ENCODE measurements around the gene SEMA3D. TPM values are rescaled to one million over a fixed set of nuclear protein-coding genes. Genes with fewer than 3 reads are reported as not detected.

SEMA3D gene
- total and polyA plus RNA-seq, 4 donors: 0.18 to 1.2 (median 0.72) TPM

DNA sequence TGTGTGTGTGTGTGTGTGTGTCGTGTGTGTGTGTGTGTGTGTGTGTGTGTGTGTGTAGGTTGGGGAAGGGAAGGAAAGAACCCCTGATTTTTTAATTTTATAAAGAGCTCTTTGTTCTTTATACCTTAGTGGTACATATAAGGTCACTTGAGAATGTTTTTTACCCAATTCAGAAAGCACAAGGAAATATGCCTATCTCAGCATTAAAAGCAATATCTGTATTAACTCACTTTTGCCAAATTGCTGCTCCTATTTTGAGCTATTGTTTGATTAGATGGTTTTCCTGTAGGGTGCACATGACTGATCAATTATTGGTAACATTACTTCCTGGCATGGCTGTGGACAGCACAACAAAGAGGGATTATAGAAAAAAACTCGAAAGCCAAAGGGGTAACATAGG, 60.5 kb downstream of the SEMA3D start:
- no peak for TF ChIP-seq HNF4G (IDR thresholded peaks at IDR 0.05)
- no peak for TF ChIP-seq RAD21 (IDR thresholded peaks at IDR 0.05)
- H3K4me3 ChIP-seq (ENCODE audit: low read depth in 1 of 3, low read length in 3 of 3): no peak overlapping the region
- no peak overlapping the region for H3K27ac ChIP-seq (ENCODE audit: low read depth in 1 of 2, low read length in 2 of 2)
- no peaks in the 10 kb centered on the region for H3K27me3 ChIP-seq (ENCODE audit: control insufficient read depth in 4 of 4, insufficient read depth in 4 of 4, low read length in 3 of 4)
- DNase-seq (ENCODE audit: low spot score): no peak
- no peaks in the 10 kb centered on the region for H3K9me3 ChIP-seq (ENCODE audit: control insufficient read depth in 4 of 4, low read length in 3 of 4)
- no peaks in the 10 kb centered on the region for H3K36me3 ChIP-seq (ENCODE audit: control insufficient read depth in 4 of 4, insufficient read depth in 3 of 4, low read depth in 1 of 4, low read length in 3 of 4)
- 56% methylated on average over 2 of the region's 2 CpGs for whole genome bisulfite sequencing
- no peaks in the 10 kb centered on the region for H3K4me1 ChIP-seq (ENCODE audit: control insufficient read depth in 4 of 4, insufficient read depth in 4 of 4, low read length in 3 of 4)
- H3K9ac ChIP-seq (ENCODE audit: low read depth in 1 of 2, low read length in 2 of 2): no peak overlapping the region

DNA sequence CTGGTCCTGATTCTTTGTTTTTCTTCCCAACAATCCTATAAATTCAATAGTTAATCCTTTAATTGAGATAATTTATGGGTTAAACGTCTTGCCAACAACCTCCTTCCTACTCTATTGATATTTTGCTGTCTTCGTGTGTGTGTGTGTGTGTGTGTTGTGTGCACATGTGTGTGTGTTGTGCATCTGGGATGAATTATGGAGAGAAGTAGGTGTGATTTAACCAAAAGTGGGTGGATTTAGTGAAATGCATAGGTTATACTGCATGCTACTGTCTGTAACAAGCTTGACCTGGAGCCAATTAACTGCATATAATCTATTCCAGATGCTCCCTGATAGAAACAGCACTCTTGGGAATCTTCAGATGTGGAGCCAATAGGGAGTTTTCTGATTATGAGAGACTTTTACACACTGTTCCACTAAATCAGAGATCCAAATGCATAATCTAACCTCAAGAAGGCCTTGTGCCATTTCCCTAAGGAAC, 61.2 kb downstream of the SEMA3D start:
- Histone ChIP-seq H3K9me3 (ENCODE audit: control insufficient read depth in 4 of 4, low read length in 3 of 4) (no peaks in the 10 kb centered on the region), H3K4me3 (ENCODE audit: low read depth in 1 of 3, low read length in 3 of 3) (no peak overlapping the region), H3K4me1 (ENCODE audit: control insufficient read depth in 4 of 4, insufficient read depth in 4 of 4, low read length in 3 of 4) (no peaks in the 10 kb centered on the region), H3K9ac (ENCODE audit: low read depth in 1 of 2, low read length in 2 of 2) (no peak overlapping the region), H3K27me3 (ENCODE audit: control insufficient read depth in 4 of 4, insufficient read depth in 4 of 4, low read length in 3 of 4) (no peaks in the 10 kb centered on the region), H3K27ac (ENCODE audit: low read depth in 1 of 2, low read length in 2 of 2) (no peak overlapping the region), H3K36me3 (ENCODE audit: control insufficient read depth in 4 of 4, insufficient read depth in 3 of 4, low read depth in 1 of 4, low read length in 3 of 4) (no peaks in the 10 kb centered on the region)
- DNase-seq (ENCODE audit: low spot score): no peak
- WGBS: 67% methylated on average over 2 of the region's 2 CpGs
- TF ChIP-seq, protein P1, sequence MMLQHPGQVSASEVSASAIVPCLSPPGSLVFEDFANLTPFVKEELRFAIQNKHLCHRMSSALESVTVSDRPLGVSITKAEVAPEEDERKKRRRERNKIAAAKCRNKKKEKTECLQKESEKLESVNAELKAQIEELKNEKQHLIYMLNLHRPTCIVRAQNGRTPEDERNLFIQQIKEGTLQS (IDR thresholded peaks at IDR 0.05): no peak
- TF ChIP-seq HNF4G (IDR thresholded peaks at IDR 0.05): no peak

DNA sequence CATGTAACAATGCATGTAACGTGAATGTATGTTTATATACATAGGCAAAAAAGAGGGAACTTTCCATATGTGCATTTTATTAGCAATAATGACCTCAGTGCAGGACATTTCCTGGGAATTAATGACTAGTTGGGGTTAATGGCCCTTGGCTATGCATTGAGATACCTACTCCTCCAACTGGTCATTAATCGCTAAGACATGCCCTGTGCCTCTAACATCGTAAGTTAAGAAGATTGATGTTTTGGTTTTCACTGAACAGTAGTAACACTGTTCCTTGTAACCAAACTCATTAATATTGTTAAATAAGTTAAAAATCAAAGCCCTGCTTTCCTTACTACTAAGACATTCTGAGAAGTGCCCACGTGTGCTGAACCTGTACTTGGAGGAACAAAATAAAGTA, 61.7 kb downstream of the SEMA3D start:
- Histone ChIP-seq H3K27me3 (ENCODE audit: control insufficient read depth in 4 of 4, insufficient read depth in 4 of 4, low read length in 3 of 4) (no peaks in the 10 kb centered on the region), H3K4me1 (ENCODE audit: control insufficient read depth in 4 of 4, insufficient read depth in 4 of 4, low read length in 3 of 4) (no peaks in the 10 kb centered on the region), H3K27ac (ENCODE audit: low read depth in 1 of 2, low read length in 2 of 2) (no peak overlapping the region), H3K9ac (ENCODE audit: low read depth in 1 of 2, low read length in 2 of 2) (no peak overlapping the region), H3K9me3 (ENCODE audit: control insufficient read depth in 4 of 4, low read length in 3 of 4) (no peaks in the 10 kb centered on the region), H3K4me3 (ENCODE audit: low read depth in 1 of 3, low read length in 3 of 3) (no peak overlapping the region), H3K36me3 (ENCODE audit: control insufficient read depth in 4 of 4, insufficient read depth in 3 of 4, low read depth in 1 of 4, low read length in 3 of 4) (no peaks in the 10 kb centered on the region)
- no peak for DNase-seq (ENCODE audit: low spot score)
- TF ChIP-seq SP1 (IDR thresholded peaks at IDR 0.05): no peak
- no peak for TF ChIP-seq FOXA2 (IDR thresholded peaks at IDR 0.05)
- no peak for TF ChIP-seq EGR1 (IDR thresholded peaks at IDR 0.05; ENCODE audit: low read depth in 2 of 2)
- TF ChIP-seq FOXA1 (IDR thresholded peaks at IDR 0.05): no peak
- TF ChIP-seq, protein P2, sequence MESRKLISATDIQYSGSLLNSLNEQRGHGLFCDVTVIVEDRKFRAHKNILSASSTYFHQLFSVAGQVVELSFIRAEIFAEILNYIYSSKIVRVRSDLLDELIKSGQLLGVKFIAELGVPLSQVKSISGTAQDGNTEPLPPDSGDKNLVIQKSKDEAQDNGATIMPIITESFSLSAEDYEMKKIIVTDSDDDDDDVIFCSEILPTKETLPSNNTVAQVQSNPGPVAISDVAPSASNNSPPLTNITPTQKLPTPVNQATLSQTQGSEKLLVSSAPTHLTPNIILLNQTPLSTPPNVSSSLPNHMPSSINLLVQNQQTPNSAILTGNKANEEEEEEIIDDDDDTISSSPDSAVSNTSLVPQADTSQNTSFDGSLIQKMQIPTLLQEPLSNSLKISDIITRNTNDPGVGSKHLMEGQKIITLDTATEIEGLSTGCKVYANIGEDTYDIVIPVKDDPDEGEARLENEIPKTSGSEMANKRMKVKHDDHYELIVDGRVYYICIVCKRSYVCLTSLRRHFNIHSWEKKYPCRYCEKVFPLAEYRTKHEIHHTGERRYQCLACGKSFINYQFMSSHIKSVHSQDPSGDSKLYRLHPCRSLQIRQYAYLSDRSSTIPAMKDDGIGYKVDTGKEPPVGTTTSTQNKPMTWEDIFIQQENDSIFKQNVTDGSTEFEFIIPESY (IDR thresholded peaks at IDR 0.05): no peak
- TF ChIP-seq YY1 (IDR thresholded peaks at IDR 0.05): no peak
- TF ChIP-seq RXRA (IDR thresholded peaks at IDR 0.05): no peak
- TF ChIP-seq, protein P3, sequence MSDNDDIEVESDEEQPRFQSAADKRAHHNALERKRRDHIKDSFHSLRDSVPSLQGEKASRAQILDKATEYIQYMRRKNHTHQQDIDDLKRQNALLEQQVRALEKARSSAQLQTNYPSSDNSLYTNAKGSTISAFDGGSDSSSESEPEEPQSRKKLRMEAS (IDR thresholded peaks at IDR 0.05): no peak
- TF ChIP-seq JUND (IDR thresholded peaks at IDR 0.05): no peak
- TF ChIP-seq HNF4G (IDR thresholded peaks at IDR 0.05): no peak
- 87% methylated on average over 4 of the region's 4 CpGs for WGBS

DNA sequence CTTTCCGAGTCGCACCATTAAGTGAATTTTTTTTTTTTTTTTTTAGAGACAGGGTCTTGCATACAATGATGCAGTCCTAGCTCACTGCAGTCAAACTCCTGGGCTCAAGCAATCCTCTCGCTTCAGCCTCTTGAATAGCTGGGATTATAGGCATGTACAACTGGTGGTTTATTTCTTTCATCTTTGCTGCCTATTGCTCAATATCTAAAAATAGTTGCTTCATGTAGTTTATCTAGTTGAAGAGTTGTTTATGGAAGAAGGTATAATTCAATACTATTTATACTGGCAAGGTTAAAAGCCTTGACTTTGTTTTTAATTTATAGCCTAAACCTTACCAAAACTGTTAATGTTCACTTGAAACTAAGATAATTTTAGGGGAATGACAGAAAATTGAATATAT, 66.9 kb downstream of the SEMA3D start:
- TF ChIP-seq, protein P1 (IDR thresholded peaks at IDR 0.05): no peak
- TF ChIP-seq, protein P3 (IDR thresholded peaks at IDR 0.05): no peak
- TF ChIP-seq RXRA (IDR thresholded peaks at IDR 0.05) (no peak), HNF4G (IDR thresholded peaks at IDR 0.05) (no peak), EGR1 (IDR thresholded peaks at IDR 0.05; ENCODE audit: low read depth in 2 of 2) (no peak)
- TF ChIP-seq, protein P2 (IDR thresholded peaks at IDR 0.05): no peak
- Histone ChIP-seq H3K9ac (ENCODE audit: low read depth in 1 of 2, low read length in 2 of 2) (no peak overlapping the region), H3K4me1 (ENCODE audit: control insufficient read depth in 4 of 4, insufficient read depth in 4 of 4, low read length in 3 of 4) (no peaks in the 10 kb centered on the region), H3K27me3 (ENCODE audit: control insufficient read depth in 4 of 4, insufficient read depth in 4 of 4, low read length in 3 of 4) (peaks cover 0 to 3% (median 0%) of the 10 kb centered on the region in 4 donors), H3K9me3 (ENCODE audit: control insufficient read depth in 4 of 4, low read length in 3 of 4) (peaks cover 0 to 2% (median 0%) of the 10 kb centered on the region in 4 donors), H3K36me3 (ENCODE audit: control insufficient read depth in 4 of 4, insufficient read depth in 3 of 4, low read depth in 1 of 4, low read length in 3 of 4) (no peaks in the 10 kb centered on the region), H3K27ac (ENCODE audit: low read depth in 1 of 2, low read length in 2 of 2) (no peak overlapping the region), H3K4me3 (ENCODE audit: low read depth in 1 of 3, low read length in 3 of 3) (no peak overlapping the region)
- WGBS: 93% methylated on average over 3 of the region's 3 CpGs
- DNase-seq (ENCODE audit: low spot score): no peak

Data from liver (tissue), 9 donors.